K562 (cell line): ENCODE measurements around the gene PA2G4. TPM values are rescaled to one million over a fixed set of nuclear protein-coding genes. Genes with fewer than 3 reads are reported as not detected.
A peak's percentile ranks its signal among the peaks of the same experiment; 100 is the strongest.

ENCODE experiments used
- ARHGAP35 ChIP-seq: fragments of 450-650 bp; IDR thresholded peaks from 2 replicates; pipeline ENCODE4 v1.6.1; 2018; ENCODE audit not compliant: partially characterized antibody
- CTBP1 ChIP-seq: fragments of 450-650 bp; IDR thresholded peaks from 2 replicates; pipeline ENCODE4 v1.6.1; 2016; ENCODE audit warnings: borderline replicate concordance
- DEAF1 ChIP-seq: fragments of 450-650 bp; formaldehyde crosslinking; IDR thresholded peaks from 2 replicates; pipeline ENCODE4 v1.4.0; 2020; ENCODE audit warnings: mild to moderate bottlenecking, moderate library complexity
- HCFC1 ChIP-seq: IDR thresholded peaks from 2 replicates; pipeline ENCODE4 v1.6.1; 2012; ENCODE audit warnings: low read depth, low read length, improper control_type of control experiment
- PHF21A ChIP-seq: fragments of 450-650 bp; IDR thresholded peaks from 2 replicates; pipeline ENCODE4 v1.6.1; 2017; ENCODE audit warnings: low read depth, borderline replicate concordance
- SP2 ChIP-seq: IDR thresholded peaks from 2 replicates; pipeline ENCODE4 v1.6.1; 2011; ENCODE audit warnings: mild to moderate bottlenecking, low read depth, low read length, moderate library complexity; ENCODE audit not compliant: poor library complexity, severe bottlenecking; ENCODE audit errors: extremely low read depth
- TAF1 ChIP-seq: IDR thresholded peaks from 2 replicates; pipeline ENCODE4 v1.6.1; 2011; ENCODE audit warnings: mild to moderate bottlenecking, low read length, moderate library complexity; ENCODE audit not compliant: insufficient read depth, control insufficient read depth, severe bottlenecking; ENCODE audit errors: extremely low read depth
- TEAD1 ChIP-seq, 2 experiments: fragments of 450-650 bp in 1 of 2; sonication (generic) in 1 of 2; formaldehyde crosslinking; IDR thresholded peaks; 2 replicates each; pipeline versions ENCODE4 v1.4.0 to v1.8.0; 2020 to 2022; ENCODE audit warnings: mild to moderate bottlenecking in 2 of 2, missing genetic modification reagents in 1 of 2
- ZBTB40 ChIP-seq, 2 experiments: fragments of 450-650 bp in 1 of 2; sonication (generic) in 1 of 2; formaldehyde crosslinking in 1 of 2; IDR thresholded peaks; 2 replicates each; pipeline versions ENCODE4 v1.7.1 to v1.9.0; 2016 to 2022; ENCODE audit warnings: inconsistent platforms in 1 of 2, mild to moderate bottlenecking in 1 of 2, missing genetic modification reagents in 1 of 2
- ZFX ChIP-seq: sonication (generic); formaldehyde crosslinking; IDR thresholded peaks from 2 replicates; pipeline ENCODE4 v1.8.0; 2022; ENCODE audit warnings: mild to moderate bottlenecking, missing genetic modification reagents, moderate library complexity
- ZNF174 ChIP-seq: fragments of 250-450 bp; sonication (Bioruptor Pico); IDR thresholded peaks from 2 replicates; pipeline ENCODE4 v1.4.0; 2020; ENCODE audit warnings: mild to moderate bottlenecking
- ZNF707 ChIP-seq: fragments of 250-450 bp; sonication (Bioruptor Pico); conservative IDR thresholded peaks from 2 replicates; pipeline ENCODE4 v1.8.0; 2022; ENCODE audit warnings: inconsistent platforms, mild to moderate bottlenecking, moderate library complexity
- polyA plus RNA-seq, 8 experiments: library from polyadenylated mRNA; depleted of rRNA in 4 of 8; stranded (reverse) in 5 of 8; unstranded in 3 of 8; fragments of >200 nt; fragmentation: Nextera tagmentation in 2 of 8; fragmentation: Illumina TruSeq in 1 of 8; extraction: Ambion mirVana in 2 of 8; extraction: Trizol in 1 of 8; gene quantifications; 2 replicates each; pipeline versions ENCODE4 v1.2.1 to v1.2.3, GENCODE V29; 2011 to 2014; ENCODE audit warnings: inconsistent platforms in 1 of 8, missing spikeins in 1 of 8
- total RNA-seq, 7 experiments: library from RNA; depleted of rRNA in 6 of 7; stranded (reverse); fragments of >200 nt in 6 of 7; fragmentation: Illumina TruSeq in 2 of 7; extraction: Trizol in 2 of 7; gene quantifications; 2 replicates each; pipeline versions ENCODE4 v1.2.1 to v1.2.3, GENCODE V29; 2011 to 2021; ENCODE audit warnings: low replicate concordance in 1 of 7
- TF ChIP-seq, protein P1 (sequence below): IDR thresholded peaks from 2 replicates; pipeline ENCODE4 v1.6.1; 2012; ENCODE audit warnings: low read depth, low read length, improper control_type of control experiment, borderline replicate concordance

PA2G4 gene
- total and polyA plus RNA-seq, 9 of the 15 experiments (the other 6 are each of a cell fraction or from before 2014, with no cell fraction given), result 230 to 925 (median 638) TPM

- TF ChIP-seq DEAF1, result no peak
- peak; percentile 98 for TF ChIP-seq TAF1
- TF ChIP-seq TEAD1 (CRISPR knock-in tag; IDR thresholded peaks at IDR 0.05), result no peak
- no peak for TF ChIP-seq ZNF174 (CRISPR knock-in tag)
- TF ChIP-seq, protein P1, sequence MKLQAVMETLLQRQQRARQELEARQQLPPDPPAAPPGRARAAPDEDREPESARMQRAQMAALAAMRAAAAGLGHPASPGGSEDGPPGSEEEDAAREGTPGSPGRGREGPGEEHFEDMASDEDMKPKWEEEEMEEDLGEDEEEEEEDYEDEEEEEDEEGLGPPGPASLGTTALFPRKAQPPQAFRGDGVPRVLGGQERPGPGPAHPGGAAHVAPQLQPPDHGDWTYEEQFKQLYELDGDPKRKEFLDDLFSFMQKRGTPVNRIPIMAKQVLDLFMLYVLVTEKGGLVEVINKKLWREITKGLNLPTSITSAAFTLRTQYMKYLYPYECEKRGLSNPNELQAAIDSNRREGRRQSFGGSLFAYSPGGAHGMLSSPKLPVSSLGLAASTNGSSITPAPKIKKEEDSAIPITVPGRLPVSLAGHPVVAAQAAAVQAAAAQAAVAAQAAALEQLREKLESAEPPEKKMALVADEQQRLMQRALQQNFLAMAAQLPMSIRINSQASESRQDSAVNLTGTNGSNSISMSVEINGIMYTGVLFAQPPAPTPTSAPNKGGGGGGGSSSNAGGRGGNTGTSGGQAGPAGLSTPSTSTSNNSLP, result no peak
- no peak for TF ChIP-seq SP2
- peak; percentile 94 for TF ChIP-seq ZBTB40 (IDR thresholded peaks at IDR 0.05)
- TF ChIP-seq ZBTB40 (CRISPR knock-in tag; IDR thresholded peaks at IDR 0.05), result no peak
- TF ChIP-seq ZFX (CRISPR knock-in tag), result peak; percentile 81
- TF ChIP-seq ZNF707 (CRISPR knock-in tag), result no peak
- TF ChIP-seq CTBP1, result peak; percentile 50
- TF ChIP-seq HCFC1, result peak; percentile 85
- 0 out of 2 replicates have a peak, but pooled peaks have one; percentile 18 for TF ChIP-seq PHF21A
- TF ChIP-seq ARHGAP35, result no peak
Measured at GRCh38 chr12:56116267-56117081, 12.1 kb downstream of the PA2G4 start, which contains the start of gene RPL41 (continued).
